K562 (cell line): Measurements from ENCODE around the gene NOM1. TPM values are rescaled to one million over a fixed set of nuclear protein-coding genes. Genes with fewer than 3 reads are reported as not detected.

ENCODE experiments used
- BRCA1 ChIP-seq, 2 experiments: fragments of 450-650 bp in 1 of 2; sonication (generic) in 1 of 2; formaldehyde crosslinking in 1 of 2; IDR thresholded peaks; 2 replicates each; pipeline versions ENCODE4 v1.5.0 to v1.6.1; 2017 to 2020; ENCODE audit warnings: mild to moderate bottlenecking in 1 of 2, missing genetic modification reagents in 1 of 2
- GTF2A2 ChIP-seq: IDR thresholded peaks from 2 replicates; pipeline ENCODE4 v1.6.1; 2016; ENCODE audit warnings: mild to moderate bottlenecking, missing genetic modification characterization, missing compliant biosample characterization
- HCFC1 ChIP-seq: IDR thresholded peaks from 2 replicates; pipeline ENCODE4 v1.6.1; 2012; ENCODE audit warnings: low read depth, low read length, improper control_type of control experiment
- HIVEP1 ChIP-seq: fragments of 250-450 bp; sonication (Bioruptor Pico); IDR thresholded peaks from 2 replicates; pipeline ENCODE4 v1.4.0; 2020; ENCODE audit warnings: mild to moderate bottlenecking
- HSF4 ChIP-seq: fragments of 250-450 bp; sonication (Bioruptor Pico); IDR thresholded peaks from 2 replicates; pipeline ENCODE4 v2.1.2; 2022; ENCODE audit warnings: mild to moderate bottlenecking, moderate library complexity, borderline replicate concordance
- NCOR1 ChIP-seq: fragments of 450-650 bp; IDR thresholded peaks from 2 replicates; pipeline ENCODE4 v1.6.1; 2016; ENCODE audit warnings: mild to moderate bottlenecking, moderate library complexity
- ZEB2 ChIP-seq: fragments of 450-650 bp; IDR thresholded peaks from 2 replicates; pipeline ENCODE4 v1.6.1; 2016
- ZNF717 ChIP-seq: fragments of 250-450 bp; sonication (Bioruptor Pico); IDR thresholded peaks from 2 replicates; pipeline ENCODE4 v1.5.0; 2021
- polyA plus RNA-seq, 8 experiments: library from polyadenylated mRNA; depleted of rRNA in 4 of 8; stranded (reverse) in 5 of 8; unstranded in 3 of 8; fragments of >200 nt; fragmentation: Nextera tagmentation in 2 of 8; fragmentation: Illumina TruSeq in 1 of 8; extraction: Ambion mirVana in 2 of 8; extraction: Trizol in 1 of 8; gene quantifications; 2 replicates each; pipeline versions ENCODE4 v1.2.1 to v1.2.3, GENCODE V29; 2011 to 2014; ENCODE audit warnings: inconsistent platforms in 1 of 8, missing spikeins in 1 of 8
- total RNA-seq, 7 experiments: library from RNA; depleted of rRNA in 6 of 7; stranded (reverse); fragments of >200 nt in 6 of 7; fragmentation: Illumina TruSeq in 2 of 7; extraction: Trizol in 2 of 7; gene quantifications; 2 replicates each; pipeline versions ENCODE4 v1.2.1 to v1.2.3, GENCODE V29; 2011 to 2021; ENCODE audit warnings: low replicate concordance in 1 of 7
- TF ChIP-seq, protein P1 (sequence below), 2 experiments: fragments of 200-800 bp in 1 of 2; sonication (Bioruptor generic) in 1 of 2; sonication (generic) in 1 of 2; formaldehyde crosslinking in 1 of 2; IDR thresholded peaks in 1 of 2; conservative IDR thresholded peaks in 1 of 2; 2 replicates each; pipeline versions ENCODE4 v1.5.0 to v1.6.1; 2016 to 2020; ENCODE audit warnings: missing compliant biosample characterization in 1 of 2, missing genetic modification characterization in 1 of 2, missing genetic modification reagents in 1 of 2
- TF ChIP-seq, protein P2 (sequence below), 2 experiments: fragments of 450-650 bp in 1 of 2; sonication (generic) in 1 of 2; formaldehyde crosslinking in 1 of 2; IDR thresholded peaks; 2 replicates each; pipeline versions ENCODE4 v1.7.1 to v1.9.0; 2016 to 2022; ENCODE audit warnings: inconsistent platforms in 1 of 2, mild to moderate bottlenecking in 1 of 2, missing genetic modification reagents in 1 of 2
- TF ChIP-seq, protein P3 (sequence below): sonication (generic); formaldehyde crosslinking; IDR thresholded peaks from 2 replicates; pipeline ENCODE4 v1.8.0; 2022; ENCODE audit warnings: mild to moderate bottlenecking, missing genetic modification reagents

The NOM1 gene
- total and polyA plus RNA-seq, 9 of the 15 experiments (the other 6 are each of a cell fraction or from before 2014, with no cell fraction given): 6.8 to 47.3 (median 37.4) TPM

DNA sequence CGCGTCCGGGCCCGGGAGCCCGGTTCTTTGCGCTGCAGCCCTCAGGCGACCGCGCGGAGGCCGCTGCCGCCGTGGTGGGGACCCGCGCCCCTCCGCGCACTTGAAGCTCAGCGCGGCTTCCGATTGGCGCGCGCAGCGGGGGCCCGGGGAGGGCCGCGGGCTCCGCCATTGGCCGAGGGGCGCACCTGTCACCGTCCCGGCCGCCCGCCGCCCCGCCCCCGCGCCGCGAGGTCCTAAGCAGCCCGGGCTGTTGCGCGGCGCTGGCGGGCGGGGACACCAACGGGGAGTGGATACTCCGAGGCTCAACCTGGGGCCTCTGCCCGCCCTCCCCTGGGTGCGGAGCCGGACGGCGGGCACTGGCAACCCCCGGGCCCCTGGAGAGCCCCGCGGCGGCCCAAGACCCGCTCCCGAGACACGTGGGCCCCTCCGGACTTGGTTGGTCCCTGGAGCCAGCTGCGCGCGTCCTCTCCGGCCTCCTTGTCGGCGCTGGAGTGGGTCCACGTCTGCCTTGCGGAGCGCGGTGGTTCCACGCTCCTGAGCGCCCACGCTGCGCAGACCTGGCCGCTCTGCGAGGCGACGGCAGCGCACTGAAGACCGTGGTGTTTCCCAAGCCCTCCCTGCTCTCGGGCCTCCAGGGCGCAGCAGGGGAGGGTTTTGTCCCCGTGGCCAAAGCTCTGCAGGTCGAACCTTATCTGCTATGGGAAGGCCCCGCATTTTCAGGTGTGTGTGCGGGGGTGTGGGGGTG, 61.2 kb downstream of the NOM1 start, which contains the start of gene MNX1 (continued):
- TF ChIP-seq, protein P1, sequence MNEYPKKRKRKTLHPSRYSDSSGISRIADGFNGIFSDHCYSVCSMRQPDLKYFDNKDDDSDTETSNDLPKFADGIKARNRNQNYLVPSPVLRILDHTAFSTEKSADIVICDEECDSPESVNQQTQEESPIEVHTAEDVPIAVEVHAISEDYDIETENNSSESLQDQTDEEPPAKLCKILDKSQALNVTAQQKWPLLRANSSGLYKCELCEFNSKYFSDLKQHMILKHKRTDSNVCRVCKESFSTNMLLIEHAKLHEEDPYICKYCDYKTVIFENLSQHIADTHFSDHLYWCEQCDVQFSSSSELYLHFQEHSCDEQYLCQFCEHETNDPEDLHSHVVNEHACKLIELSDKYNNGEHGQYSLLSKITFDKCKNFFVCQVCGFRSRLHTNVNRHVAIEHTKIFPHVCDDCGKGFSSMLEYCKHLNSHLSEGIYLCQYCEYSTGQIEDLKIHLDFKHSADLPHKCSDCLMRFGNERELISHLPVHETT (CRISPR knock-in tag; conservative IDR thresholded peaks at IDR 0.05 in 1 of 2, IDR thresholded peaks at IDR 0.05 in 1 of 2): peak in 1 of 2 experiments; percentile 24; a peak in 1 of 4 replicates
- TF ChIP-seq, protein P2, sequence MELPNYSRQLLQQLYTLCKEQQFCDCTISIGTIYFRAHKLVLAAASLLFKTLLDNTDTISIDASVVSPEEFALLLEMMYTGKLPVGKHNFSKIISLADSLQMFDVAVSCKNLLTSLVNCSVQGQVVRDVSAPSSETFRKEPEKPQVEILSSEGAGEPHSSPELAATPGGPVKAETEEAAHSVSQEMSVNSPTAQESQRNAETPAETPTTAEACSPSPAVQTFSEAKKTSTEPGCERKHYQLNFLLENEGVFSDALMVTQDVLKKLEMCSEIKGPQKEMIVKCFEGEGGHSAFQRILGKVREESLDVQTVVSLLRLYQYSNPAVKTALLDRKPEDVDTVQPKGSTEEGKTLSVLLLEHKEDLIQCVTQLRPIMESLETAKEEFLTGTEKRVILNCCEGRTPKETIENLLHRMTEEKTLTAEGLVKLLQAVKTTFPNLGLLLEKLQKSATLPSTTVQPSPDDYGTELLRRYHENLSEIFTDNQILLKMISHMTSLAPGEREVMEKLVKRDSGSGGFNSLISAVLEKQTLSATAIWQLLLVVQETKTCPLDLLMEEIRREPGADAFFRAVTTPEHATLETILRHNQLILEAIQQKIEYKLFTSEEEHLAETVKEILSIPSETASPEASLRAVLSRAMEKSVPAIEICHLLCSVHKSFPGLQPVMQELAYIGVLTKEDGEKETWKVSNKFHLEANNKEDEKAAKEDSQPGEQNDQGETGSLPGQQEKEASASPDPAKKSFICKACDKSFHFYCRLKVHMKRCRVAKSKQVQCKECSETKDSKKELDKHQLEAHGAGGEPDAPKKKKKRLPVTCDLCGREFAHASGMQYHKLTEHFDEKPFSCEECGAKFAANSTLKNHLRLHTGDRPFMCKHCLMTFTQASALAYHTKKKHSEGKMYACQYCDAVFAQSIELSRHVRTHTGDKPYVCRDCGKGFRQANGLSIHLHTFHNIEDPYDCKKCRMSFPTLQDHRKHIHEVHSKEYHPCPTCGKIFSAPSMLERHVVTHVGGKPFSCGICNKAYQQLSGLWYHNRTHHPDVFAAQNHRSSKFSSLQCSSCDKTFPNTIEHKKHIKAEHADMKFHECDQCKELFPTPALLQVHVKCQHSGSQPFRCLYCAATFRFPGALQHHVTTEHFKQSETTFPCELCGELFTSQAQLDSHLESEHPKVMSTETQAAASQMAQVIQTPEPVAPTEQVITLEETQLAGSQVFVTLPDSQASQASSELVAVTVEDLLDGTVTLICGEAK (IDR thresholded peaks at IDR 0.05): 0 out of 2 replicates have a peak, but pooled peaks have one; percentile 50
- TF ChIP-seq, protein P2 (CRISPR knock-in tag; IDR thresholded peaks at IDR 0.05): no peak
- TF ChIP-seq BRCA1 (IDR thresholded peaks at IDR 0.05) (no peak), BRCA1 (CRISPR knock-in tag; IDR thresholded peaks at IDR 0.05) (no peak), ZEB2 (peak; percentile 67; the same call in 1 of the 2 replicates), ZNF717 (no peak), GTF2A2 (tag) (no peak), HSF4 (CRISPR knock-in tag) (peak; percentile 22; the same call in 1 of the 2 replicates), HIVEP1 (CRISPR knock-in tag) (0 out of 2 replicates have a peak, but pooled peaks have one; percentile 25), HCFC1 (peak; percentile 43), NCOR1 (no peak)
- TF ChIP-seq, protein P3, sequence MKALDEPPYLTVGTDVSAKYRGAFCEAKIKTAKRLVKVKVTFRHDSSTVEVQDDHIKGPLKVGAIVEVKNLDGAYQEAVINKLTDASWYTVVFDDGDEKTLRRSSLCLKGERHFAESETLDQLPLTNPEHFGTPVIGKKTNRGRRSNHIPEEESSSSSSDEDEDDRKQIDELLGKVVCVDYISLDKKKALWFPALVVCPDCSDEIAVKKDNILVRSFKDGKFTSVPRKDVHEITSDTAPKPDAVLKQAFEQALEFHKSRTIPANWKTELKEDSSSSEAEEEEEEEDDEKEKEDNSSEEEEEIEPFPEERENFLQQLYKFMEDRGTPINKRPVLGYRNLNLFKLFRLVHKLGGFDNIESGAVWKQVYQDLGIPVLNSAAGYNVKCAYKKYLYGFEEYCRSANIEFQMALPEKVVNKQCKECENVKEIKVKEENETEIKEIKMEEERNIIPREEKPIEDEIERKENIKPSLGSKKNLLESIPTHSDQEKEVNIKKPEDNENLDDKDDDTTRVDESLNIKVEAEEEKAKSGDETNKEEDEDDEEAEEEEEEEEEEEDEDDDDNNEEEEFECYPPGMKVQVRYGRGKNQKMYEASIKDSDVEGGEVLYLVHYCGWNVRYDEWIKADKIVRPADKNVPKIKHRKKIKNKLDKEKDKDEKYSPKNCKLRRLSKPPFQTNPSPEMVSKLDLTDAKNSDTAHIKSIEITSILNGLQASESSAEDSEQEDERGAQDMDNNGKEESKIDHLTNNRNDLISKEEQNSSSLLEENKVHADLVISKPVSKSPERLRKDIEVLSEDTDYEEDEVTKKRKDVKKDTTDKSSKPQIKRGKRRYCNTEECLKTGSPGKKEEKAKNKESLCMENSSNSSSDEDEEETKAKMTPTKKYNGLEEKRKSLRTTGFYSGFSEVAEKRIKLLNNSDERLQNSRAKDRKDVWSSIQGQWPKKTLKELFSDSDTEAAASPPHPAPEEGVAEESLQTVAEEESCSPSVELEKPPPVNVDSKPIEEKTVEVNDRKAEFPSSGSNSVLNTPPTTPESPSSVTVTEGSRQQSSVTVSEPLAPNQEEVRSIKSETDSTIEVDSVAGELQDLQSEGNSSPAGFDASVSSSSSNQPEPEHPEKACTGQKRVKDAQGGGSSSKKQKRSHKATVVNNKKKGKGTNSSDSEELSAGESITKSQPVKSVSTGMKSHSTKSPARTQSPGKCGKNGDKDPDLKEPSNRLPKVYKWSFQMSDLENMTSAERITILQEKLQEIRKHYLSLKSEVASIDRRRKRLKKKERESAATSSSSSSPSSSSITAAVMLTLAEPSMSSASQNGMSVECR (CRISPR knock-in tag): no peak
